Immature natural killer cell (primary cell): Measurements from ENCODE around the gene KHNYN. TPM values are rescaled to one million over a fixed set of nuclear protein-coding genes. Genes with fewer than 3 reads are reported as not detected.

Source experiments
- DNase-seq, 3 donors: peaks; one replicate each; pipeline ENCODE4 v3.0.0; 2022; ENCODE audit warnings: mixed read lengths in 1 of 3
- H3K27ac Mint-ChIP-seq, 6 donors: one replicate each; pipeline ENCODE4 v1.8.0; 2020; ENCODE audit warnings: mixed read lengths in 6 of 6, mild to moderate bottlenecking in 5 of 6, inconsistent platforms in 4 of 6, moderate library complexity in 3 of 6
- H3K27me3 Mint-ChIP-seq, 3 donors: one replicate each; pipeline ENCODE4 v1.8.0; 2020 to 2021; ENCODE audit warnings: low read depth in 3 of 3, mild to moderate bottlenecking in 3 of 3, mixed read lengths in 3 of 3, moderate library complexity in 3 of 3, inconsistent platforms in 1 of 3
- H3K36me3 Mint-ChIP-seq, 3 donors: one replicate each; pipeline ENCODE4 v1.8.0; 2020; ENCODE audit warnings: mixed read lengths in 3 of 3, inconsistent platforms in 2 of 3, mild to moderate bottlenecking in 2 of 3
- H3K4me1 Mint-ChIP-seq, 2 donors: one replicate each; pipeline ENCODE4 v1.8.0; 2020; ENCODE audit warnings: inconsistent platforms in 2 of 2, mild to moderate bottlenecking in 2 of 2, mixed read lengths in 2 of 2, moderate library complexity in 1 of 2
- H3K4me3 Mint-ChIP-seq, 5 donors: one replicate each; pipeline ENCODE4 v1.8.0; 2020; ENCODE audit warnings: mild to moderate bottlenecking in 5 of 5, mixed read lengths in 5 of 5, inconsistent platforms in 3 of 5, moderate library complexity in 3 of 5
- H3K9me3 Mint-ChIP-seq, 6 donors: one replicate each; pipeline ENCODE4 v1.8.0; 2020; ENCODE audit warnings: mild to moderate bottlenecking in 6 of 6, mixed read lengths in 6 of 6, inconsistent platforms in 4 of 6, moderate library complexity in 3 of 6
- polyA plus RNA-seq, 3 donors: library from polyadenylated mRNA; unstranded; fragments of 300-500 nt; fragmentation: Illumina TruSeq; gene quantifications; one replicate each; pipeline ENCODE4 v1.2.3, GENCODE V29; 2021

The KHNYN gene
- polyA plus RNA-seq, 3 donors from 2014 or later = 12.5 to 28.0 (median 25.6) TPM

- H3K27me3 Mint-ChIP-seq = peaks cover 3 to 13% (median 5%) of the 10 kb centered on the region in 3 donors
- H3K4me1 Mint-ChIP-seq = no peaks in the 10 kb centered on the region
- no peak overlapping the region for H3K27ac Mint-ChIP-seq
- no peaks in the 10 kb centered on the region for H3K36me3 Mint-ChIP-seq
- H3K4me3 Mint-ChIP-seq = no peak overlapping the region
- DNase-seq = no peak
- H3K9me3 Mint-ChIP-seq = no peaks in the 10 kb centered on the region
These were observed 21.0 kb upstream of the KHNYN start for GRCh38 chr14:24408764-24409163.

- no peak for DNase-seq
- no peak overlapping the region for H3K4me3 Mint-ChIP-seq
These were observed 20.6 kb upstream of the KHNYN start for GRCh38 chr14:24409192-24409591.

GRCh38 chr14:24409956-24410355, 19.8 kb upstream of the KHNYN start:
- Mint-ChIP-seq H3K4me1 (no peaks in the 10 kb centered on the region), H3K27ac (no peak overlapping the region), H3K36me3 (no peaks in the 10 kb centered on the region)

More at GRCh38 chr14:24409192-24409591, 20.6 kb upstream of the KHNYN start:
- Mint-ChIP-seq H3K36me3 (no peaks in the 10 kb centered on the region), H3K9me3 (no peaks in the 10 kb centered on the region), H3K27ac (no peak overlapping the region), H3K27me3 (peaks cover 0 to 12% (median 5%) of the 10 kb centered on the region in 3 donors), H3K4me1 (no peaks in the 10 kb centered on the region)

GRCh38 chr14:24411443-24412389, 18.0 kb upstream of the KHNYN start:
- Mint-ChIP-seq H3K27ac (no peak overlapping the region), H3K4me3 (no peak overlapping the region), H3K27me3 (peaks cover 0 to 4% (median 2%) of the 10 kb centered on the region in 3 donors)

More at GRCh38 chr14:24409956-24410355, 19.8 kb upstream of the KHNYN start:
- Mint-ChIP-seq H3K9me3 (no peaks in the 10 kb centered on the region), H3K27me3 (peaks cover 0 to 7% (median 3%) of the 10 kb centered on the region in 3 donors), H3K4me3 (no peak overlapping the region)
- no peak for DNase-seq

GRCh38 chr14:24414077-24414476, 15.7 kb upstream of the KHNYN start:
- H3K36me3 Mint-ChIP-seq = no peaks in the 10 kb centered on the region
- H3K4me3 Mint-ChIP-seq = no peak overlapping the region
- peaks cover 0 to 4% (median 4%) of the 10 kb centered on the region in 3 donors for H3K27me3 Mint-ChIP-seq
- H3K4me1 Mint-ChIP-seq = no peaks in the 10 kb centered on the region
- no peak overlapping the region for H3K27ac Mint-ChIP-seq
- H3K9me3 Mint-ChIP-seq = no peaks in the 10 kb centered on the region
- DNase-seq = no peak

More at GRCh38 chr14:24411443-24412389, 18.0 kb upstream of the KHNYN start:
- H3K4me1 Mint-ChIP-seq = no peaks in the 10 kb centered on the region
- no peaks in the 10 kb centered on the region for H3K9me3 Mint-ChIP-seq
- no peaks in the 10 kb centered on the region for H3K36me3 Mint-ChIP-seq
- peak in 2 of 3 donors; percentile 16 to 30 for DNase-seq

GRCh38 chr14:24414732-24415420, 14.9 kb upstream of the KHNYN start:
- Mint-ChIP-seq H3K4me1 (no peaks in the 10 kb centered on the region), H3K27me3 (peaks cover 0 to 4% (median 4%) of the 10 kb centered on the region in 3 donors), H3K27ac (no peak overlapping the region), H3K9me3 (no peaks in the 10 kb centered on the region), H3K36me3 (no peaks in the 10 kb centered on the region), H3K4me3 (no peak overlapping the region)
- DNase-seq = no peak

GRCh38 chr14:24415421-24416253, 14.1 kb upstream of the KHNYN start:
- Mint-ChIP-seq H3K9me3 (no peaks in the 10 kb centered on the region), H3K27ac (no peak overlapping the region), H3K27me3 (peaks cover 0 to 5% (median 4%) of the 10 kb centered on the region in 3 donors), H3K36me3 (no peaks in the 10 kb centered on the region), H3K4me3 (no peak overlapping the region), H3K4me1 (no peaks in the 10 kb centered on the region)
- DNase-seq = no peak

GRCh38 chr14:24416254-24416931, 13.4 kb upstream of the KHNYN start:
- no peaks in the 10 kb centered on the region for H3K4me1 Mint-ChIP-seq
- H3K36me3 Mint-ChIP-seq = no peaks in the 10 kb centered on the region
- H3K27ac Mint-ChIP-seq = no peak overlapping the region
- no peak overlapping the region for H3K4me3 Mint-ChIP-seq
- DNase-seq = no peak
- H3K27me3 Mint-ChIP-seq = peaks cover under 1 to 4% (median 3%) of the 10 kb centered on the region in 3 donors
- H3K9me3 Mint-ChIP-seq = no peaks in the 10 kb centered on the region

- H3K36me3 Mint-ChIP-seq = no peaks in the 10 kb centered on the region
- H3K27me3 Mint-ChIP-seq = peaks cover 2 to 4% (median 3%) of the 10 kb centered on the region in 3 donors
- no peaks in the 10 kb centered on the region for H3K4me1 Mint-ChIP-seq
- no peak overlapping the region for H3K4me3 Mint-ChIP-seq
- H3K9me3 Mint-ChIP-seq = no peaks in the 10 kb centered on the region
- H3K27ac Mint-ChIP-seq = no peak overlapping the region
- no peak for DNase-seq
These were observed 12.7 kb upstream of the KHNYN start for GRCh38 chr14:24416932-24417619.

GRCh38 chr14:24417832-24418491, 11.8 kb upstream of the KHNYN start:
- Mint-ChIP-seq H3K4me1 (no peaks in the 10 kb centered on the region), H3K4me3 (no peak overlapping the region), H3K27ac (no peak overlapping the region), H3K36me3 (no peaks in the 10 kb centered on the region), H3K27me3 (peaks cover 2 to 4% (median 3%) of the 10 kb centered on the region in 3 donors), H3K9me3 (no peaks in the 10 kb centered on the region)
- DNase-seq = no peak

GRCh38 chr14:24418492-24418873, 11.3 kb upstream of the KHNYN start:
- Mint-ChIP-seq H3K9me3 (no peaks in the 10 kb centered on the region), H3K27ac (no peak overlapping the region), H3K4me1 (no peaks in the 10 kb centered on the region), H3K4me3 (no peak overlapping the region), H3K27me3 (peaks cover 2 to 4% (median 3%) of the 10 kb centered on the region in 3 donors), H3K36me3 (no peaks in the 10 kb centered on the region)
- DNase-seq = no peak

GRCh38 chr14:24422261-24422660, 7.5 kb upstream of the KHNYN start:
- DNase-seq = no peak
- Mint-ChIP-seq H3K27me3 (peaks cover 1 to 3% (median 2%) of the 10 kb centered on the region in 3 donors), H3K27ac (no peak overlapping the region), H3K4me1 (no peaks in the 10 kb centered on the region), H3K4me3 (no peak overlapping the region), H3K9me3 (no peaks in the 10 kb centered on the region), H3K36me3 (no peaks in the 10 kb centered on the region)
